ENCODE measurements around the gene SCMH1. TPM values are rescaled to one million over a fixed set of nuclear protein-coding genes. Genes with fewer than 3 reads are reported as not detected.
A peak's percentile ranks its signal among the peaks of the same experiment; 100 is the strongest.

The SCMH1 gene
- 10 to 100 TPM; 25.3 to 26.1 TPM for total RNA-seq

DNA sequence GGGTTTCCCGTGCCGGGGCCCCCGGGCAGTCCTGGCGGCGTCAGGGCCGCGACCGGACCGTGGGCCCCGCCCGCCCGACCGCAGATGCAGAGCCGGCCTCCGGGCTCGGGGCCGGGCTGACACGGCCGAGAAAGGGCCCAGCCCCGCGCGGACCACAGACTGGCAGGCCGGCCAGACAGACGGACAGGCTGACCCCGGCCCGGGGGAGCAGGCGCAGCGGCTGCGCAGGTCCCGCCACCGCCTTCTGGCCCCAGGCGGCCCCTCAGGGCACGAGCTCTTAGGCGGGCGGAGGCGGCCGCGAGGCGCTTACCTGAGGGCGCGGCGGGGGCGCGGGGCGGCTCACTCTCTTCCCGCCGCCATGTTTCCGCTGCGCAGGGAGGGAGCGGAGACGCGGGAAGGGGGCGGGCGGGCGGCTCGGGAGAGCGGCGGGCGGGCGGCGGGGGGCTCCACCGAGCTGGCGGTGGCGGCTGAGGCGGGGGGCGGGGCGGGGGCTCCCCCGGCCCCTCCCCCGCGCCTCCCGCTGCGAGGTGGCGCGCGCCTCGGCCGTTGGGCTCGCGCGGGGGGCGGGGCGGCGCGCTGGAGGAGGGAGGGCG, at the start of gene SCMH1:
TSS of gene SCMH1 (minus strand) at position 558 of the 593 bp plus-strand sequence. CDS start 56,173 bp downstream, outside the sequence.
- ChIA-PET POLR2A (interaction anchor here (0.6 to 1.4 kb wide), 4 partner anchors 9 to 114 kb away, joined by 3 to 4 read pairs (median 3); no protein-coding TSS in a partner anchor), CTCF (no interaction called here)
- Mint-ChIP-seq H3K9me3 (no peaks in the 10 kb centered on the region), H3K4me1 (ENCODE audit: low read depth) (peaks cover 21% of the 10 kb centered on the region), H3K27ac (peak within 1 kb of the TSS; percentile 83), H3K27me3 (peaks cover 2% of the 10 kb centered on the region), H3K4me3 (peak within 1 kb of the TSS; percentile 78), H3K36me3 (ENCODE audit: low read depth) (peaks cover 4% of the 10 kb centered on the region)
- intact Hi-C loops (cut with micrococcal nuclease) = no loop called here
- DNase-seq (peak; percentile 67), ATAC-seq (peak; percentile 66)
- TF ChIP-seq, protein P1, sequence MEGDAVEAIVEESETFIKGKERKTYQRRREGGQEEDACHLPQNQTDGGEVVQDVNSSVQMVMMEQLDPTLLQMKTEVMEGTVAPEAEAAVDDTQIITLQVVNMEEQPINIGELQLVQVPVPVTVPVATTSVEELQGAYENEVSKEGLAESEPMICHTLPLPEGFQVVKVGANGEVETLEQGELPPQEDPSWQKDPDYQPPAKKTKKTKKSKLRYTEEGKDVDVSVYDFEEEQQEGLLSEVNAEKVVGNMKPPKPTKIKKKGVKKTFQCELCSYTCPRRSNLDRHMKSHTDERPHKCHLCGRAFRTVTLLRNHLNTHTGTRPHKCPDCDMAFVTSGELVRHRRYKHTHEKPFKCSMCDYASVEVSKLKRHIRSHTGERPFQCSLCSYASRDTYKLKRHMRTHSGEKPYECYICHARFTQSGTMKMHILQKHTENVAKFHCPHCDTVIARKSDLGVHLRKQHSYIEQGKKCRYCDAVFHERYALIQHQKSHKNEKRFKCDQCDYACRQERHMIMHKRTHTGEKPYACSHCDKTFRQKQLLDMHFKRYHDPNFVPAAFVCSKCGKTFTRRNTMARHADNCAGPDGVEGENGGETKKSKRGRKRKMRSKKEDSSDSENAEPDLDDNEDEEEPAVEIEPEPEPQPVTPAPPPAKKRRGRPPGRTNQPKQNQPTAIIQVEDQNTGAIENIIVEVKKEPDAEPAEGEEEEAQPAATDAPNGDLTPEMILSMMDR (IDR thresholded peaks at IDR 0.05) = no peak

DNA sequence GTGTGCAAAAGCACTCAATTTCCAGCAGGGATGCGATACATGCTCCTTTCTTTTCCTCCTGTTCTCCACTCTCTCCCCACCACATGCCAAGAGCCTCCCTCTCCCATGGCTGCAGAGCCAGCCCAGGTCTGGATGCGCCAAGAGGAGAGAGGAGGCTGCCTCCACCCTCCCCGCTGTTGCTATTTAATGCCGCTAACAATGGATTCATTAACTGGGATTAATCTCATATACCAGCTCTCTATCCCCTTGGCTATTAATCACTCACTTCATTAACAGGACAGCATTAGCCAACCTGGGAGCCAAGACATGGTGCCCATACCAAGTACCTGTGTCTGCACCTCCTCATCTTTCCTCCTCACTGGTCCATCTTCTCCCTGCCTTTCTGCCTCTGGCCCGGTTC, 49.1 kb upstream of the SCMH1 start:
- no peaks in the 10 kb centered on the region for H3K36me3 Mint-ChIP-seq (ENCODE audit: low read depth)
- CTCF ChIA-PET = interaction anchor here (1.1 kb wide), 1 partner anchor 8 kb away, joined by 3 read pairs; no protein-coding TSS in a partner anchor
- TF ChIP-seq, protein P1 (IDR thresholded peaks at IDR 0.05) = no peak
- no peak overlapping the region for H3K4me3 Mint-ChIP-seq
- no peak overlapping the region for H3K27ac Mint-ChIP-seq
- no peaks in the 10 kb centered on the region for H3K9me3 Mint-ChIP-seq
- DNase-seq (no peak), ATAC-seq (no peak)
- POLR2A ChIA-PET = interaction anchor here (1.3 kb wide), 1 partner anchor 143 kb away, joined by 3 read pairs; no protein-coding TSS in a partner anchor
- no peaks in the 10 kb centered on the region for H3K4me1 Mint-ChIP-seq (ENCODE audit: low read depth)
- intact Hi-C loops (cut with micrococcal nuclease) = no loop called here
- H3K27me3 Mint-ChIP-seq = peaks cover 36% of the 10 kb centered on the region

DNA sequence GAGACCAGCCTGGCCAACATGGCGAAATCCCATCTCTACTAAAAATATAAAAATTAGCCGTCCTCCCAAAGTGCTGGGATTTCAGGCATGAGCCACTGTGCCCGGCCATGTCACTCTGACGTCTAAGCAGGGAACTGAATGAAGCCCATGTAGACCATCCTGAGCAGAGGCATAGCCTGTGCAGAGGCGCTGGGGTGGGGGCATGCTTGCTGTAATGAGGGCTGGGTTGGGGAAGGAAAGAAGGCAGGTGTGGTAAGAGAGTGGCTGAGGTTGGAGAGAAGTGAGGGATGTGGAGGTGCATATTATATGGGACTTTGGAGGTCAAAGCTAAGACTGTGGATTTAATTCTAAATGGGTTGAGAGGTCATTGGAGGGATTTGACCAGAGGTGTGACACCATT, 47.1 kb upstream of the SCMH1 start:
- H3K36me3 Mint-ChIP-seq (ENCODE audit: low read depth) = no peaks in the 10 kb centered on the region
- ATAC-seq (no peak), DNase-seq (no peak)
- peaks cover 5% of the 10 kb centered on the region for H3K4me1 Mint-ChIP-seq (ENCODE audit: low read depth)
- intact Hi-C loops (cut with micrococcal nuclease) = no loop called here
- no peak overlapping the region for H3K27ac Mint-ChIP-seq
- CTCF ChIA-PET = interaction anchor here (1.2 kb wide), 1 partner anchor 128 kb away, joined by 3 read pairs; no protein-coding TSS in a partner anchor
- TF ChIP-seq, protein P1 (IDR thresholded peaks at IDR 0.05) = no peak
- no peaks in the 10 kb centered on the region for H3K9me3 Mint-ChIP-seq
- peaks cover 44% of the 10 kb centered on the region for H3K27me3 Mint-ChIP-seq
- POLR2A ChIA-PET = no interaction called here
- no peak overlapping the region for H3K4me3 Mint-ChIP-seq

DNA sequence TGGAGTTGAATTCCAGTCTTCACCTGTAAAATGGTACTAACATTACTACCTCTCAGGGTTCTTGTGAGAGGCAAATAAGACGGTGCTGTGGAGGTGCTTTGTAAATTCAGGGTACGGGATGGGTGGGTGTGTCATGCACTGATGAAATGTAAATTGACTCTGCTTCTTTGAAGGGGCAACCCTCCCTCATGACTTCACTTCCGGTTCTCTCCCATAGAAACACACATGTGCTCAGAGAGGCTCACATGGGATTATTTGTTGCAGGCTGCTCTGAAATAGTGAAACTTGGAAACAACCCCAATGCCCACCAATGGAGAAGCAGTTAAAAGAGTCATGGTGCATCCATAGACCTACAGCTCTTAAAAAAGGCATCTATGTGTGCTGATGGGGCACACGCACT, 44.9 kb upstream of the SCMH1 start:
- no peak overlapping the region for H3K4me3 Mint-ChIP-seq
- intact Hi-C loops (cut with micrococcal nuclease) = no loop called here
- DNase-seq = no peak
- ChIA-PET CTCF (no interaction called here), POLR2A (no interaction called here)
- no peak overlapping the region for H3K27ac Mint-ChIP-seq
- TF ChIP-seq, protein P1 (IDR thresholded peaks at IDR 0.05) = no peak
- ATAC-seq = no peak
- peaks cover 47% of the 10 kb centered on the region for H3K27me3 Mint-ChIP-seq
- H3K9me3 Mint-ChIP-seq = no peaks in the 10 kb centered on the region
- H3K36me3 Mint-ChIP-seq (ENCODE audit: low read depth) = no peaks in the 10 kb centered on the region
- H3K4me1 Mint-ChIP-seq (ENCODE audit: low read depth) = peaks cover 5% of the 10 kb centered on the region

DNA sequence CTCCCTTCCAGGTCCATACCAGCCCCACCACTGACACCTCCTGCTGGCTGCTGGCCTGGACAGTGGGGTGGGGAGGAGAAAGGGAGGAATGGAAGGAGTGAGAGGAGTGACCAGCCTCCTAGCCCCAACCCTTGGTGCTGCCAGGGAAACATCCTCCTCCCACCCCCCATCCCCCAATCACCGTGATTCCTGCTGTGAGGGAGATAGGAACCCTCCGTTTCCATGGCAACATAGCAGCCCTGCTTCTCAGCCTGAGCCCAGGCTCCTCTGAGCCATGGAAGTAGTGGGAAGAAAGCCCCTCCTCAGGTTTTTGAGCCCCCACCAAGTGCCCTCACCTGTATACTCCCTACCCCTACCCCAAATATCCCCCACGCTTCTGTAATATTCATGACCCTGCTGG, 44.4 kb upstream of the SCMH1 start:
- ChIA-PET POLR2A (no interaction called here), CTCF (no interaction called here)
- Mint-ChIP-seq H3K4me1 (ENCODE audit: low read depth) (peaks cover 5% of the 10 kb centered on the region), H3K9me3 (no peaks in the 10 kb centered on the region), H3K27me3 (peaks cover 47% of the 10 kb centered on the region), H3K36me3 (ENCODE audit: low read depth) (no peaks in the 10 kb centered on the region), H3K4me3 (no peak overlapping the region), H3K27ac (no peak overlapping the region)
- no peak for ATAC-seq
- TF ChIP-seq, protein P1 (IDR thresholded peaks at IDR 0.05) = no peak
- intact Hi-C loops (cut with micrococcal nuclease) = no loop called here
- no peak for DNase-seq
